ENCODE measurements around the gene INTS6L. TPM values are rescaled to one million over a fixed set of nuclear protein-coding genes. Genes with fewer than 3 reads are reported as not detected.

The INTS6L gene
- total and polyA plus RNA-seq, 2 experiments from 2014 or later = 8.1 to 12.3 TPM

GRCh38 chrX:135480076-135480475, 40.4 kb upstream of the INTS6L start:
- no peak for DNase-seq (ENCODE audit: low spot score)
- no peaks in the 10 kb centered on the region for H4K20me1 ChIP-seq (ENCODE audit: insufficient read depth, poor library complexity, severe bottlenecking)
- no peaks in the 10 kb centered on the region for H3K79me2 ChIP-seq
- no peak overlapping the region for H3K27ac ChIP-seq
- H3K9me3 ChIP-seq (ENCODE audit: low read depth) = no peaks in the 10 kb centered on the region
- H3K4me2 ChIP-seq = no peak overlapping the region
- H3K36me3 ChIP-seq (replicated peaks; ENCODE audit: insufficient read depth, low read depth) = no peaks in the 10 kb centered on the region
- no peaks in the 10 kb centered on the region for H3K4me1 ChIP-seq (ENCODE audit: insufficient read depth)
- 82% methylated on average over 7 of the region's 7 CpGs for WGBS (ENCODE audit: low lambda C conversion rate, missing lambda C conversion rate)
- H3K27me3 ChIP-seq = no peaks in the 10 kb centered on the region
- no peak overlapping the region for H3K4me3 ChIP-seq
- TF ChIP-seq EZH2phosphoT487 (IDR thresholded peaks at IDR 0.05; ENCODE audit: low read depth, severe bottlenecking, unreplicated experiment) (no peak), CTCF (IDR thresholded peaks at IDR 0.05; ENCODE audit: poor library complexity) (no peak), EZH2 (IDR thresholded peaks at IDR 0.05; ENCODE audit: borderline replicate concordance) (no peak)
- no peak overlapping the region for H2AFZ ChIP-seq
- no peaks in the 10 kb centered on the region for H3K9me2 ChIP-seq (replicated peaks; ENCODE audit: insufficient read depth)

GRCh38 chrX:135481696-135482179, 38.7 kb upstream of the INTS6L start:
- Histone ChIP-seq H3K4me2 (no peak overlapping the region), H3K27ac (no peak overlapping the region), H3K4me3 (no peak overlapping the region), H3K27me3 (no peaks in the 10 kb centered on the region), H3K4me1 (ENCODE audit: insufficient read depth) (no peaks in the 10 kb centered on the region), H3K9me3 (ENCODE audit: low read depth) (no peaks in the 10 kb centered on the region), H3K9me2 (replicated peaks; ENCODE audit: insufficient read depth) (no peaks in the 10 kb centered on the region), H2AFZ (no peak overlapping the region), H3K79me2 (no peaks in the 10 kb centered on the region), H4K20me1 (ENCODE audit: insufficient read depth, poor library complexity, severe bottlenecking) (no peaks in the 10 kb centered on the region), H3K36me3 (replicated peaks; ENCODE audit: insufficient read depth, low read depth) (no peaks in the 10 kb centered on the region)
- 85% methylated on average over 7 of the region's 7 CpGs for WGBS (ENCODE audit: low lambda C conversion rate, missing lambda C conversion rate)
- TF ChIP-seq EZH2phosphoT487 (IDR thresholded peaks at IDR 0.05; ENCODE audit: low read depth, severe bottlenecking, unreplicated experiment) = no peak
- TF ChIP-seq EZH2 (IDR thresholded peaks at IDR 0.05; ENCODE audit: borderline replicate concordance) = no peak
- no peak for TF ChIP-seq CTCF (IDR thresholded peaks at IDR 0.05; ENCODE audit: poor library complexity)
- no peak for DNase-seq (ENCODE audit: low spot score)

GRCh38 chrX:135484641-135485289, 35.7 kb upstream of the INTS6L start:
- no peak overlapping the region for H3K4me3 ChIP-seq
- no peak overlapping the region for H3K27ac ChIP-seq
- peak; percentile 45 for DNase-seq (ENCODE audit: low spot score)
- H4K20me1 ChIP-seq (ENCODE audit: insufficient read depth, poor library complexity, severe bottlenecking) = no peaks in the 10 kb centered on the region
- no peaks in the 10 kb centered on the region for H3K79me2 ChIP-seq
- no peaks in the 10 kb centered on the region for H3K9me2 ChIP-seq (replicated peaks; ENCODE audit: insufficient read depth)
- no peaks in the 10 kb centered on the region for H3K27me3 ChIP-seq
- no peak overlapping the region for H2AFZ ChIP-seq
- 40% methylated on average over 3 of the region's 3 CpGs for WGBS (ENCODE audit: low lambda C conversion rate, missing lambda C conversion rate)
- no peaks in the 10 kb centered on the region for H3K4me1 ChIP-seq (ENCODE audit: insufficient read depth)
- peak; percentile 67 for TF ChIP-seq CTCF (IDR thresholded peaks at IDR 0.05; ENCODE audit: poor library complexity)
- TF ChIP-seq EZH2 (IDR thresholded peaks at IDR 0.05; ENCODE audit: borderline replicate concordance) = no peak
- no peak for TF ChIP-seq EZH2phosphoT487 (IDR thresholded peaks at IDR 0.05; ENCODE audit: low read depth, severe bottlenecking, unreplicated experiment)
- no peaks in the 10 kb centered on the region for H3K9me3 ChIP-seq (ENCODE audit: low read depth)
- no peaks in the 10 kb centered on the region for H3K36me3 ChIP-seq (replicated peaks; ENCODE audit: insufficient read depth, low read depth)
- no peak overlapping the region for H3K4me2 ChIP-seq
